Measurements from ENCODE around the gene STX17.
A peak's percentile ranks its signal among the peaks of the same experiment; 100 is the strongest.
"Not testable (repeated sequence)": the region's sequence is repeated elsewhere in the genome, so short reads cannot be mapped to it uniquely, and the experiment has no call there.

Gene STX17

GRCh38 chr9:99906403-99907207, at the start of gene STX17:
TSS of gene STX17 (plus strand) at chr9:99906654. CDS start at chr9:99915240, 8,586 bp downstream.
- DNase-seq (ENCODE audit: low read depth, low spot score) = peak; percentile 71

GRCh38 chr9:99857576-99857975, 48.9 kb upstream of the STX17 start:
- not testable (repeated sequence) for DNase-seq (ENCODE audit: low read depth, low spot score)

- DNase-seq (ENCODE audit: low read depth, low spot score) = no peak
Observed at GRCh38 chr9:99858087-99858486, 48.4 kb upstream of the STX17 start.

- DNase-seq (ENCODE audit: low read depth, low spot score) = no peak
Observed at GRCh38 chr9:99859243-99859980, 47.0 kb upstream of the STX17 start.

- DNase-seq (ENCODE audit: low read depth, low spot score) = no peak
Observed at GRCh38 chr9:99860266-99860665, 46.2 kb upstream of the STX17 start.

GRCh38 chr9:99863955-99864354, 42.5 kb upstream of the STX17 start:
- DNase-seq (ENCODE audit: low read depth, low spot score) = no peak

- DNase-seq (ENCODE audit: low read depth, low spot score) = no peak
Observed at GRCh38 chr9:99866398-99866797, 40.1 kb upstream of the STX17 start.

GRCh38 chr9:99867536-99867935, 38.9 kb upstream of the STX17 start:
- no peak for DNase-seq (ENCODE audit: low read depth, low spot score)

GRCh38 chr9:99867968-99868367, 38.5 kb upstream of the STX17 start:
- no peak for DNase-seq (ENCODE audit: low read depth, low spot score)

- no peak for DNase-seq (ENCODE audit: low read depth, low spot score)
Observed at GRCh38 chr9:99868845-99869244, 37.6 kb upstream of the STX17 start.

GRCh38 chr9:99870126-99870525, 36.3 kb upstream of the STX17 start:
- no peak for DNase-seq (ENCODE audit: low read depth, low spot score)

GRCh38 chr9:99873531-99873930, 32.9 kb upstream of the STX17 start:
- no peak for DNase-seq (ENCODE audit: low read depth, low spot score)

GRCh38 chr9:99873943-99874584, 32.4 kb upstream of the STX17 start:
- DNase-seq (ENCODE audit: low read depth, low spot score) = no peak

- DNase-seq (ENCODE audit: low read depth, low spot score) = no peak
Observed at GRCh38 chr9:99876190-99876589, 30.3 kb upstream of the STX17 start.

- DNase-seq (ENCODE audit: low read depth, low spot score) = no peak
Observed at GRCh38 chr9:99878651-99879050, 27.8 kb upstream of the STX17 start.

- DNase-seq (ENCODE audit: low read depth, low spot score) = no peak
Observed at GRCh38 chr9:99881769-99882168, 24.7 kb upstream of the STX17 start.

- DNase-seq (ENCODE audit: low read depth, low spot score) = no peak
Observed at GRCh38 chr9:99885747-99886146, 20.7 kb upstream of the STX17 start.

GRCh38 chr9:99889120-99889519, 17.3 kb upstream of the STX17 start:
- no peak for DNase-seq (ENCODE audit: low read depth, low spot score)

- DNase-seq (ENCODE audit: low read depth, low spot score) = no peak
Observed at GRCh38 chr9:99894826-99895225, 11.6 kb upstream of the STX17 start.

- no peak for DNase-seq (ENCODE audit: low read depth, low spot score)
Observed at GRCh38 chr9:99895510-99895909, 10.9 kb upstream of the STX17 start.

- DNase-seq (ENCODE audit: low read depth, low spot score) = no peak
Observed at GRCh38 chr9:99896119-99896518, 10.3 kb upstream of the STX17 start.

GRCh38 chr9:99903393-99903792, 3.1 kb upstream of the STX17 start:
- DNase-seq (ENCODE audit: low read depth, low spot score) = no peak
